ENCODE measurements around the gene KLHDC7B. TPM values are rescaled to one million over a fixed set of nuclear protein-coding genes. Genes with fewer than 3 reads are reported as not detected.

The KLHDC7B gene
- total RNA-seq, 1 donor from 2014 or later = 0.32 TPM

GRCh38 chr22:50504369-50505211 is 41.1 kb upstream of the KLHDC7B start:
- Histone ChIP-seq H3K9ac (ENCODE audit: low read length) (no peak overlapping the region), H3K27ac (ENCODE audit: low read depth, low read length) (no peak overlapping the region), H3K4me1 (ENCODE audit: insufficient read depth, low read length) (peaks cover 14% of the 10 kb centered on the region), H3K36me3 (ENCODE audit: insufficient read depth, low read length) (peaks cover 4% of the 10 kb centered on the region), H3K27me3 (ENCODE audit: insufficient read depth, low read length) (no peaks in the 10 kb centered on the region), H3K4me2 (ENCODE audit: low read length) (no peak overlapping the region), H2AFZ (ENCODE audit: low read depth, low read length) (no peak overlapping the region), H4K20me1 (ENCODE audit: insufficient read depth, low read length) (peaks cover 26% of the 10 kb centered on the region), H3K79me2 (ENCODE audit: insufficient read depth, low read length) (peaks cover 40% of the 10 kb centered on the region), H3K9me3 (ENCODE audit: insufficient read depth, low read depth, low read length) (no peaks in the 10 kb centered on the region), H3K4me3 (ENCODE audit: insufficient read depth, low read depth, low read length) (no peak overlapping the region)
- TF ChIP-seq CTCF (IDR thresholded peaks at IDR 0.05; ENCODE audit: insufficient read depth, low read depth, low read length) (no peak), EZH2 (IDR thresholded peaks at IDR 0.05; ENCODE audit: insufficient read depth, low read length) (no peak)
- Mint-ChIP-seq H3K27ac (ENCODE audit: unreplicated experiment) (no peak overlapping the region), H3K4me3 (ENCODE audit: unreplicated experiment) (no peak overlapping the region), H3K36me3 (ENCODE audit: low read depth, unreplicated experiment) (no peaks in the 10 kb centered on the region), H3K27me3 (ENCODE audit: low read depth, unreplicated experiment) (no peaks in the 10 kb centered on the region), H3K4me1 (ENCODE audit: low read depth, unreplicated experiment) (peaks cover 2% of the 10 kb centered on the region), H3K9me3 (ENCODE audit: unreplicated experiment) (no peaks in the 10 kb centered on the region)
- FAIRE-seq = no peak
- DNase-seq (ENCODE audit: low read depth) = no peak

GRCh38 chr22:50505276-50505775 is 40.4 kb upstream of the KLHDC7B start:
- DNase-seq (ENCODE audit: low read depth) (no peak), FAIRE-seq (no peak)
- Histone ChIP-seq H3K9ac (ENCODE audit: low read length) (no peak overlapping the region), H3K27ac (ENCODE audit: low read depth, low read length) (no peak overlapping the region), H2AFZ (ENCODE audit: low read depth, low read length) (no peak overlapping the region), H3K36me3 (ENCODE audit: insufficient read depth, low read length) (peaks cover 4% of the 10 kb centered on the region), H3K4me1 (ENCODE audit: insufficient read depth, low read length) (peaks cover 14% of the 10 kb centered on the region), H3K27me3 (ENCODE audit: insufficient read depth, low read length) (no peaks in the 10 kb centered on the region), H3K4me2 (ENCODE audit: low read length) (no peak overlapping the region), H3K9me3 (ENCODE audit: insufficient read depth, low read depth, low read length) (no peaks in the 10 kb centered on the region), H4K20me1 (ENCODE audit: insufficient read depth, low read length) (peaks cover 26% of the 10 kb centered on the region), H3K79me2 (ENCODE audit: insufficient read depth, low read length) (peaks cover 47% of the 10 kb centered on the region), H3K4me3 (ENCODE audit: insufficient read depth, low read depth, low read length) (no peak overlapping the region)
- Mint-ChIP-seq H3K4me3 (ENCODE audit: unreplicated experiment) (no peak overlapping the region), H3K9me3 (ENCODE audit: unreplicated experiment) (no peaks in the 10 kb centered on the region), H3K4me1 (ENCODE audit: low read depth, unreplicated experiment) (peaks cover 2% of the 10 kb centered on the region), H3K27ac (ENCODE audit: unreplicated experiment) (no peak overlapping the region), H3K36me3 (ENCODE audit: low read depth, unreplicated experiment) (no peaks in the 10 kb centered on the region), H3K27me3 (ENCODE audit: low read depth, unreplicated experiment) (no peaks in the 10 kb centered on the region)
- no peak for TF ChIP-seq CTCF (IDR thresholded peaks at IDR 0.05; ENCODE audit: insufficient read depth, low read depth, low read length)

Data from astrocyte (in vitro differentiated cells and primary cell).